CD4-positive, alpha-beta T cell (primary cell): Measurements from ENCODE around the gene ABR. TPM values are rescaled to one million over a fixed set of nuclear protein-coding genes. Genes with fewer than 3 reads are reported as not detected.

ENCODE experiments used
- ATAC-seq: fragments of 200-7000 bp; cut with Tn5 transposase; one replicate; pipeline ENCODE4 v1.10.0; 2022; ENCODE audit warnings: mild to moderate bottlenecking; ENCODE audit not compliant: poor library complexity
- CTCF ChIA-PET: fragments of 350-600 bp; sonication (Branson Sonifier 250); formaldehyde crosslinking; loops from one replicate; lab custom pipeline; 2021; ENCODE audit warnings: antibody characterized with exemption, inconsistent platforms; lab: Charles Lee
- POLR2A ChIA-PET: fragments of 350-600 bp; sonication (Branson Sonifier 250); formaldehyde crosslinking; loops from one replicate; lab custom pipeline; 2021; ENCODE audit warnings: antibody characterized with exemption, inconsistent platforms; lab: Charles Lee
- DNase-seq, 14 experiments: peaks; one replicate each; pipeline ENCODE4 v3.0.0-alpha.2; 2013 to 2020; ENCODE audit warnings: mixed read lengths in 2 of 14
- H3K27ac ChIP-seq, 2 donors: one replicate each; pipeline versions ENCODE4 v1.5.1 to v1.7.0; 2013; ENCODE audit warnings: low read length in 2 of 2, low read depth in 1 of 2, mild to moderate bottlenecking in 1 of 2
- H3K27me3 ChIP-seq, 2 experiments: 1 replicate in 1 of 2; 2 replicates in 1 of 2; pipeline versions ENCODE4 v1.6.1 to v1.7.0; 2013; ENCODE audit warnings: low read length in 2 of 2, control low read depth in 1 of 2, mild to moderate bottlenecking in 1 of 2, moderate library complexity in 1 of 2; ENCODE audit not compliant: insufficient read depth in 2 of 2, control insufficient read depth in 1 of 2
- H3K36me3 ChIP-seq: one replicate; pipeline ENCODE4 v1.6.1; 2013; ENCODE audit warnings: low read length, control low read depth; ENCODE audit not compliant: insufficient read depth
- H3K4me1 ChIP-seq: one replicate; pipeline ENCODE4 v1.6.1; 2013; ENCODE audit warnings: low read length, control low read depth; ENCODE audit not compliant: insufficient read depth
- H3K4me3 ChIP-seq: one replicate; pipeline ENCODE4 v1.5.1; 2013; ENCODE audit warnings: mild to moderate bottlenecking, low read length, moderate library complexity
- H3K9me3 ChIP-seq, 2 experiments: 1 replicate in 1 of 2; 2 replicates in 1 of 2; pipeline versions ENCODE4 v1.6.1 to v1.7.0; 2013; ENCODE audit warnings: low read length in 2 of 2, mild to moderate bottlenecking in 2 of 2, control low read depth in 1 of 2, moderate library complexity in 1 of 2; ENCODE audit not compliant: control insufficient read depth in 1 of 2, insufficient read depth in 1 of 2
- H3K27ac Mint-ChIP-seq: one replicate; pipeline ENCODE4 v1.8.0; 2020; ENCODE audit warnings: mixed read lengths
- H3K27me3 Mint-ChIP-seq: one replicate; pipeline ENCODE4 v1.8.0; 2021; ENCODE audit warnings: mixed read lengths
- H3K36me3 Mint-ChIP-seq: one replicate; pipeline ENCODE4 v1.8.0; 2021; ENCODE audit warnings: low read depth, mixed read lengths
- H3K4me1 Mint-ChIP-seq: one replicate; pipeline ENCODE4 v1.8.0; 2021; ENCODE audit warnings: low read depth, mixed read lengths
- H3K4me3 Mint-ChIP-seq: one replicate; pipeline ENCODE4 v1.8.0; 2020; ENCODE audit warnings: mild to moderate bottlenecking, mixed read lengths
- H3K9me3 Mint-ChIP-seq: one replicate; pipeline ENCODE4 v1.8.0; 2020; ENCODE audit warnings: mixed read lengths
- CTCF ChIP-seq: fragments of 200-600 bp; IDR thresholded peaks from one replicate; pipeline ENCODE4 v1.8.0; 2022; ENCODE audit warnings: antibody characterized with exemption, mild to moderate bottlenecking
- intact Hi-C, 2 experiments: fragments of 100-400 bp; cut with DNase I in 1 of 2; cut with micrococcal nuclease in 1 of 2; formaldehyde crosslinking; loops; one replicate each; pipeline versions ENCODE4 v1.15.1 to v1.9.0; 2023 to 2025; cut with DNase I, micrococcal nuclease
- total RNA-seq, 174 experiments: library from RNA in 2 of 174; stranded (reverse) in 2 of 174; gene quantifications; one replicate each; pipeline ENCODE4 v1.2.3 and lab custom pipeline; 2021 to 2026

Gene ABR
- total RNA-seq, 2 experiments from 2014 or later = 72.4 to 74.8 TPM

GRCh38 chr17:1073241-1073962 lies 106.4 kb downstream of the ABR start:
- Histone ChIP-seq H3K9me3 (no peaks in the 10 kb centered on the region), H3K4me1 (no peaks in the 10 kb centered on the region), H3K27ac (no peak overlapping the region), H3K36me3 (peaks cover 64% of the 10 kb centered on the region), H3K4me3 (no peak overlapping the region), H3K27me3 (no peaks in the 10 kb centered on the region)
- intact Hi-C loops = no loop called here
- Mint-ChIP-seq H3K36me3 (peaks cover 56% of the 10 kb centered on the region), H3K27me3 (no peaks in the 10 kb centered on the region), H3K27ac (no peak overlapping the region), H3K4me1 (no peaks in the 10 kb centered on the region), H3K4me3 (no peak overlapping the region), H3K9me3 (no peaks in the 10 kb centered on the region)
- ATAC-seq (no peak), DNase-seq (no peak)
- ChIA-PET POLR2A (no interaction called here), CTCF (no interaction called here)
- TF ChIP-seq CTCF = no peak

DNA sequence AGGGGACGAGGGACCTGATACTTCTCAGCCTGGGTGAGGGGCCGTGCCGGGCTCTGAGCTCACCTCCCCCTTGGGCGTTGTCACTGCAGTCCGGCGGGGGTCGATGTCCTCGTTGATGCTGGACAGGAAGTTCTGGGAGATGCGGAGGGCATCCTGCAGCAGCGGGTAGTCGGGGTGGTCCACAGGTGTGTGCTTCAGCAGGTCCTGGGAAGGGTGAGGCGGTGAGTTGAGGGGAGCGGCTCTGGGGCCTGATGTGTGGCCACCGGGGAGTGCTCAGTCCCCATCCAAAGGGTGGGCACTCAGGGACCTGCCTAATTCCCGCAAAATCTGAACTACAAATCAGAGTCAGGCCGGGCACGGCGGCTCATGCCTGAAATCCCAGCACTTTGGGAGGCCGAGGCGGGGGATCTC lies 107.2 kb downstream of the ABR start:
- no peak for DNase-seq
- intact Hi-C loops = no loop called here
- H3K27ac Mint-ChIP-seq = no peak overlapping the region
- POLR2A ChIA-PET = no interaction called here
- H3K27me3 Mint-ChIP-seq = no peaks in the 10 kb centered on the region
- no peak overlapping the region for H3K4me3 Mint-ChIP-seq
- no peaks in the 10 kb centered on the region for H3K4me1 ChIP-seq
- no peaks in the 10 kb centered on the region for H3K4me1 Mint-ChIP-seq
- H3K27me3 ChIP-seq = no peaks in the 10 kb centered on the region
- peaks cover 60% of the 10 kb centered on the region for H3K36me3 Mint-ChIP-seq
- TF ChIP-seq CTCF = no peak
- no peak overlapping the region for H3K27ac ChIP-seq
- peaks cover 0 to 4% of the 10 kb centered on the region in 2 experiments for H3K9me3 ChIP-seq
- H3K4me3 ChIP-seq = no peak overlapping the region
- CTCF ChIA-PET = no interaction called here
- no peak for ATAC-seq
- H3K36me3 ChIP-seq = peaks cover 63% of the 10 kb centered on the region
- H3K9me3 Mint-ChIP-seq = no peaks in the 10 kb centered on the region

DNA sequence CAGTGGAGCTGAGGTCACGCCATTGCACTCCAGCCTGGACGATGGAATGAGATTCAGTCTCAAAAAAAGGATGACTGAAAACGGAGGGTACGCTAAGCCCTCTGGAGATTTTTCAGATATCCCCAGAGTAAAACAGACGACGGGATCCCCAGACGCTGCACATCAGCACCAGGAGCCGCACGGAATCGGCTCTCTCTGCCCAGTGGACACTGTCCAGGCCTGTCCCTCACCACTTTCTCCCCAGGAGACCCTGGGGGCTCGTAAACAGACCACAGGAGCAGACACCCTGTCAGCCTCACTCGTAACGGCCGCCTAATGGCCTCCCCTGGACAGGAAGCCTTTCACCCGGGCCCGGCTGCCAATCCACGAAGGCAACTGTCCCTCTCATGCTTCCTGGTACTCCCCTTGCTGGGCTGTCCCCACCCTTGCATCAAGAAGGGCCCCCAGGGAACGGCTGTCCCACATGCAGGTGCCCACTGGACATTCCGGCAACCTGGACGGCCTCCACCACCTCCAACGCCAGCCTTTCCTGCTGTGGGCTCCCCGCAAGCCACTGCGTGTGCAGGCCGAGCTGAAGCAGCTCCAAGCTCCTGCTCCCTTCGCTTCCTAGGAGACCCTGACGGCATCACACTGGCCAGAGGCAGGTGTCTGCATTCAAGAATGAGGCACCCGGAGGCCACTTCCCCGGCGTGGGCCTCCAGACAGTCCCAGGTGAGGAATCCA lies 108.5 kb downstream of the ABR start:
- DNase-seq (no peak), ATAC-seq (no peak)
- Mint-ChIP-seq H3K4me3 (no peak overlapping the region), H3K36me3 (peaks cover 61% of the 10 kb centered on the region), H3K27me3 (no peaks in the 10 kb centered on the region), H3K4me1 (no peaks in the 10 kb centered on the region), H3K9me3 (no peaks in the 10 kb centered on the region), H3K27ac (no peak overlapping the region)
- H3K36me3 ChIP-seq = peaks cover 66% of the 10 kb centered on the region
- no peaks in the 10 kb centered on the region for H3K4me1 ChIP-seq
- CTCF ChIA-PET = no interaction called here
- POLR2A ChIA-PET = no interaction called here
- intact Hi-C loops = no loop called here
- H3K27ac ChIP-seq = no peak overlapping the region
- TF ChIP-seq CTCF = no peak
- no peak overlapping the region for H3K4me3 ChIP-seq
- no peaks in the 10 kb centered on the region for H3K27me3 ChIP-seq
- peaks cover 0 to 15% of the 10 kb centered on the region in 2 experiments for H3K9me3 ChIP-seq
